ENCODE results near the gene BCAP29.
"Not testable (repeated sequence)": the region's sequence is repeated elsewhere in the genome, so short reads cannot be mapped to it uniquely, and the experiment has no call there.

GRCh38 chr7:107639070-107639469, 59.0 kb downstream of the BCAP29 start:
- TF ChIP-seq POLR2AphosphoS5 (IDR thresholded peaks at IDR 0.05); CTCF (IDR thresholded peaks at IDR 0.05 in 8 of 11, conservative IDR thresholded peaks at IDR 0.05 in 3 of 11): not testable (repeated sequence)

Data from spleen (tissue), 7 donors.